HepG2 (cell line): Measurements from ENCODE around the gene CD86. TPM values are rescaled to one million over a fixed set of nuclear protein-coding genes. Genes with fewer than 3 reads are reported as not detected.

ENCODE experiments used
- ATAC-seq: fragments of 200-7000 bp; cut with Tn5 transposase; 3 replicates; pipeline ENCODE4 v1.9.1; 2020; ENCODE audit warnings: mild to moderate bottlenecking, moderate library complexity
- BruUV-seq: library from RNA; stranded (reverse); fragments of 400-500 nt; replicated peaks from 2 replicates; lab custom pipeline; 2021; lab: Mats Ljungman, UMichigan
- CTCF ChIA-PET: fragments of 300-600 bp; formaldehyde crosslinking; extraction: SDS; loops from one replicate; lab custom pipeline; 2021; ENCODE audit warnings: low total read pairs, inconsistent platforms, low intra/inter-chr PET ratio; lab: Yijun Ruan, JAX
- POLR2A ChIA-PET: fragments of 350-600 bp; sonication (Branson Sonifier 250); formaldehyde crosslinking; loops from one replicate; lab custom pipeline; 2020; ENCODE audit warnings: antibody characterized with exemption, inconsistent platforms; lab: Yijun Ruan, JAX
- DNase-seq: peaks from one replicate; pipeline ENCODE4 v3.0.0-alpha.2; 2015; ENCODE audit warnings: low spot score
- FAIRE-seq: peaks from 3 replicates; lab custom pipeline; 2011; peaks lifted over from hg19 to GRCh38; lab: Jason Lieb, UNC
- H2AFZ ChIP-seq: one replicate; pipeline ENCODE4 v1.6.1; 2011; ENCODE audit warnings: low read length, inconsistent platforms
- H3K27ac ChIP-seq: fragments of 300-600 bp; 3 replicates; pipeline ENCODE4 v1.8.0; 2011; ENCODE audit warnings: mixed run types, mild to moderate bottlenecking, mixed read lengths, low read length, inconsistent platforms; ENCODE audit not compliant: insufficient read depth; ENCODE audit errors: extremely low read length
- H3K27me3 ChIP-seq, 2 experiments: fragments of 200-600 bp in 1 of 2; 2 replicates in 1 of 2; 3 replicates in 1 of 2; pipeline versions ENCODE4 v1.6.0 to v1.8.0; 2011; ENCODE audit warnings: low read length in 2 of 2, mild to moderate bottlenecking in 2 of 2, moderate library complexity in 2 of 2, inconsistent platforms in 1 of 2; ENCODE audit not compliant: insufficient read depth in 2 of 2, control insufficient read depth in 1 of 2
- H3K36me3 ChIP-seq, 2 experiments: fragments of 200-600 bp in 1 of 2; replicated peaks in 1 of 2; 2 replicates in 1 of 2; 3 replicates in 1 of 2; pipeline versions ENCODE4 v1.5.1 to v1.8.0; 2011; ENCODE audit warnings: low read length in 2 of 2, inconsistent platforms in 1 of 2; ENCODE audit not compliant: insufficient read depth in 2 of 2, control insufficient read depth in 1 of 2
- H3K4me1 ChIP-seq: 2 replicates; pipeline ENCODE4 v1.5.1; 2012; ENCODE audit warnings: low read length, inconsistent platforms; ENCODE audit not compliant: insufficient read depth
- H3K4me2 ChIP-seq: 2 replicates; pipeline ENCODE4 v1.6.0; 2011; ENCODE audit warnings: low read depth, low read length, inconsistent platforms
- H3K4me3 ChIP-seq, 3 experiments: fragments of 200-600 bp in 1 of 3; sonication (generic), shearing (Covaris generic) in 1 of 3; replicated peaks in 1 of 3; 2 replicates each; pipeline ENCODE4 v1.5.1; 2011 to 2016; ENCODE audit warnings: low read length in 3 of 3, inconsistent platforms in 2 of 3, low read depth in 2 of 3, mild to moderate bottlenecking in 2 of 3, control low read depth in 1 of 3, mixed read lengths in 1 of 3; ENCODE audit not compliant: insufficient read depth in 1 of 3
- H3K79me2 ChIP-seq: one replicate; pipeline ENCODE4 v1.6.1; 2011; ENCODE audit warnings: low read length, inconsistent platforms; ENCODE audit not compliant: insufficient read depth
- H3K9ac ChIP-seq: 2 replicates; pipeline ENCODE4 v1.6.0; 2011; ENCODE audit warnings: mild to moderate bottlenecking, low read depth, low read length, inconsistent platforms; ENCODE audit not compliant: insufficient read depth
- H3K9me3 ChIP-seq: 2 replicates; pipeline ENCODE4 v1.5.1; 2012; ENCODE audit warnings: mild to moderate bottlenecking, low read length
- H4K20me1 ChIP-seq: 2 replicates; pipeline ENCODE4 v1.6.0; 2011; ENCODE audit warnings: inconsistent platforms, mild to moderate bottlenecking, low read length, moderate library complexity; ENCODE audit not compliant: insufficient read depth
- ATF4 ChIP-seq, 2 experiments: fragments of 450-650 bp in 1 of 2; sonication (generic) in 1 of 2; formaldehyde crosslinking; IDR thresholded peaks; 2 replicates each; pipeline versions ENCODE4 v1.5.0 to v1.8.0; 2020 to 2022; ENCODE audit warnings: mild to moderate bottlenecking in 1 of 2, missing genetic modification reagents in 1 of 2
- FOSL1 ChIP-seq: sonication (generic); formaldehyde crosslinking; IDR thresholded peaks from 2 replicates; pipeline ENCODE4 v1.9.0; 2021; ENCODE audit warnings: missing genetic modification reagents, borderline replicate concordance
- FOSL2 ChIP-seq: sonication (generic); formaldehyde crosslinking; IDR thresholded peaks from 2 replicates; pipeline ENCODE4 v1.4.0; 2020; ENCODE audit warnings: missing genetic modification reagents
- KLF16 ChIP-seq, 2 experiments: sonication (generic) in 1 of 2; formaldehyde crosslinking in 1 of 2; IDR thresholded peaks; 2 replicates each; pipeline versions ENCODE4 v1.6.1 to v1.8.0; 2016 to 2023; ENCODE audit warnings: missing genetic modification reagents in 2 of 2, missing compliant biosample characterization in 1 of 2
- SP2 ChIP-seq: sonication (generic); formaldehyde crosslinking; IDR thresholded peaks from 2 replicates; pipeline ENCODE4 v1.5.1; 2020; ENCODE audit warnings: mild to moderate bottlenecking, missing genetic modification reagents
- THAP11 ChIP-seq: IDR thresholded peaks from 2 replicates; pipeline ENCODE4 v1.6.1; 2016; ENCODE audit warnings: missing biosample characterization, missing genetic modification reagents
- ZNF224 ChIP-seq: sonication (generic); formaldehyde crosslinking; IDR thresholded peaks from 2 replicates; pipeline ENCODE4 v1.5.0; 2020; ENCODE audit warnings: mild to moderate bottlenecking, missing genetic modification reagents
- ZNF343 ChIP-seq: sonication (generic); formaldehyde crosslinking; IDR thresholded peaks from 2 replicates; pipeline ENCODE4 v1.4.0; 2020; ENCODE audit warnings: mild to moderate bottlenecking, missing genetic modification reagents
- ZSCAN29 ChIP-seq: sonication (generic); formaldehyde crosslinking; conservative IDR thresholded peaks from 2 replicates; pipeline ENCODE4 v1.4.0; 2020; ENCODE audit warnings: mild to moderate bottlenecking, missing genetic modification reagents
- WGBS: methylation state at CpG from one replicate; pipeline ENCODE4 v1.1.6; 2017; ENCODE audit warnings: low lambda C conversion rate; 5-methylcytosine and 5-hydroxymethylcytosine counted together
- in situ Hi-C: cut with HindIII; loops from 2 replicates; pipeline ENCODE4 v1.10.0; 2017; ENCODE audit warnings: low pct_unique_long_range_greater_than_20kb; ENCODE audit not compliant: extremely low pct_ligation_motif_present
- intact Hi-C: fragments of 100-400 bp; cut with micrococcal nuclease; formaldehyde crosslinking; loops from one replicate; pipeline ENCODE4 v1.10.0; 2022; ENCODE audit not compliant: unreplicated experiment
- polyA plus RNA-seq, 8 experiments: library from polyadenylated mRNA; depleted of rRNA in 3 of 8; stranded (reverse) in 7 of 8; unstranded in 1 of 8; fragments of >200 nt; fragmentation: Illumina TruSeq in 4 of 8; extraction: Trizol in 4 of 8; gene quantifications; 2 replicates each; pipeline versions ENCODE4 v1.2.1 to v1.2.3, GENCODE V29; 2011 to 2016; ENCODE audit warnings: low read depth in 4 of 8, missing spikeins in 1 of 8, mixed read lengths in 1 of 8; ENCODE audit not compliant: insufficient read depth in 1 of 8
- total RNA-seq, 5 experiments: library from RNA; depleted of rRNA; stranded (reverse); fragments of >200 nt; fragmentation: Illumina TruSeq; extraction: Trizol; gene quantifications; 2 replicates each; pipeline ENCODE4 v1.2.3, GENCODE V29; 2016; ENCODE audit warnings: low read depth in 1 of 5
- TF ChIP-seq, protein P1 (sequence below): sonication (generic); formaldehyde crosslinking; IDR thresholded peaks from 2 replicates; pipeline ENCODE4 v1.5.0; 2020; ENCODE audit warnings: mild to moderate bottlenecking, missing genetic modification reagents, borderline replicate concordance
- TF ChIP-seq, protein P2 (sequence below): sonication (generic); formaldehyde crosslinking; IDR thresholded peaks from 2 replicates; pipeline ENCODE4 v1.5.0; 2020; ENCODE audit warnings: mild to moderate bottlenecking, missing genetic modification reagents, moderate library complexity
- TF ChIP-seq, protein P3 (sequence below): sonication (generic); formaldehyde crosslinking; IDR thresholded peaks from 2 replicates; pipeline ENCODE4 v1.5.0; 2020; ENCODE audit warnings: missing genetic modification reagents, mild to moderate bottlenecking, borderline replicate concordance

CD86 gene
- total and polyA plus RNA-seq, 2 of the 13 experiments (the other 11 are each of a cell fraction or from before 2014, with no cell fraction given): not detected

DNA sequence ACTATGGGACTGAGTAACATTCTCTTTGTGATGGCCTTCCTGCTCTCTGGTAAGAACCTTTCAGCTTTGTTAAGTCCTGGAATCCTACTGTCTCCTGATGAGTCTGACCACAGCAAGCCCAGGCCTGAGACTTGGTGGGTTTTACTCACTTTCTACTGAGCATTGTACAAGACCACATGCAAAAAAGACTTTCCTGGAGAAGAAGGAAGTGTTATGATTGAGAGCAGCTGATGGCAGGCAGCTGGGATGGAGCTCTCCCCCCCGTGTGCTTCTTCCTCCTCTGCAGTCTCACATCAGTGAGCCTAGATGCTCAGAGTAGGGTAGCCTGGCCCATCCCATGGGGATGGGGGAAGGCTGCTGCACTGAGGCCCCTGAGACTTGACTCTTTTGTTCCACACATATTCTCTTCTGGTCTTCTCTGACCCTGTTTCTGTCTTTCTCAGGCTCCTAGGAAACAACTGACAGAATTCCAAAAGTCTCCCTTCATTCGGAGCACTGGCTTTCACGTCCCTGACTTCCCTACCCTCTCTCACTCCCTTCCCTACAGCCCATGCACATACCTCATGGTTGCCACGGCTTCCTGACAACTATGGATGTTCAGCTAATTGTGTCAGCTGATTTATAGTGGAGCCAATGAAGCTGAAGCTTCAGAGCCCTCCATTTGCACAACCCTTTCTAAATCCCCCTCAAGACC, 36.6 kb downstream of the CD86 start:
- ChIA-PET POLR2A (no interaction called here), CTCF (no interaction called here)
- H3K27me3 ChIP-seq: peaks cover 3 to 11% of the 10 kb centered on the region in 2 experiments; a peak in 4 of 5 replicates
- DNase-seq (no peak), ATAC-seq (no peak), FAIRE-seq (no peak)
- no peak overlapping the region for H3K9ac ChIP-seq
- H3K79me2 ChIP-seq: no peaks in the 10 kb centered on the region
- BruUV-seq: no TSS peak
- no peaks in the 10 kb centered on the region for H4K20me1 ChIP-seq
- no peaks in the 10 kb centered on the region for H3K9me3 ChIP-seq
- H3K4me1 ChIP-seq: no peaks in the 10 kb centered on the region
- H3K36me3 ChIP-seq: no peaks in the 10 kb centered on the region
- no peak overlapping the region for H2AFZ ChIP-seq
- in situ Hi-C loops: no loop called here
- no peak overlapping the region for H3K4me2 ChIP-seq
- 30% methylated on average over 4 of the region's 4 CpGs for WGBS
- H3K27ac ChIP-seq: no peak overlapping the region
- no peak overlapping the region for H3K4me3 ChIP-seq
- intact Hi-C loops: loop anchor here (2.0 kb wide), 1 partner anchor 545 kb away; no protein-coding TSS in a partner anchor
- TF ChIP-seq ZNF224 (CRISPR knock-in tag) (no peak), SP2 (CRISPR knock-in tag) (no peak), FOSL2 (CRISPR knock-in tag) (no peak), ZNF343 (CRISPR knock-in tag) (no peak), THAP11 (no peak), ATF4 (CRISPR knock-in tag; IDR thresholded peaks at IDR 0.05) (no peak), KLF16 (CRISPR knock-in tag; IDR thresholded peaks at IDR 0.05) (no peak), ZSCAN29 (CRISPR knock-in tag) (no peak), FOSL1 (no peak)
- TF ChIP-seq, protein P1, sequence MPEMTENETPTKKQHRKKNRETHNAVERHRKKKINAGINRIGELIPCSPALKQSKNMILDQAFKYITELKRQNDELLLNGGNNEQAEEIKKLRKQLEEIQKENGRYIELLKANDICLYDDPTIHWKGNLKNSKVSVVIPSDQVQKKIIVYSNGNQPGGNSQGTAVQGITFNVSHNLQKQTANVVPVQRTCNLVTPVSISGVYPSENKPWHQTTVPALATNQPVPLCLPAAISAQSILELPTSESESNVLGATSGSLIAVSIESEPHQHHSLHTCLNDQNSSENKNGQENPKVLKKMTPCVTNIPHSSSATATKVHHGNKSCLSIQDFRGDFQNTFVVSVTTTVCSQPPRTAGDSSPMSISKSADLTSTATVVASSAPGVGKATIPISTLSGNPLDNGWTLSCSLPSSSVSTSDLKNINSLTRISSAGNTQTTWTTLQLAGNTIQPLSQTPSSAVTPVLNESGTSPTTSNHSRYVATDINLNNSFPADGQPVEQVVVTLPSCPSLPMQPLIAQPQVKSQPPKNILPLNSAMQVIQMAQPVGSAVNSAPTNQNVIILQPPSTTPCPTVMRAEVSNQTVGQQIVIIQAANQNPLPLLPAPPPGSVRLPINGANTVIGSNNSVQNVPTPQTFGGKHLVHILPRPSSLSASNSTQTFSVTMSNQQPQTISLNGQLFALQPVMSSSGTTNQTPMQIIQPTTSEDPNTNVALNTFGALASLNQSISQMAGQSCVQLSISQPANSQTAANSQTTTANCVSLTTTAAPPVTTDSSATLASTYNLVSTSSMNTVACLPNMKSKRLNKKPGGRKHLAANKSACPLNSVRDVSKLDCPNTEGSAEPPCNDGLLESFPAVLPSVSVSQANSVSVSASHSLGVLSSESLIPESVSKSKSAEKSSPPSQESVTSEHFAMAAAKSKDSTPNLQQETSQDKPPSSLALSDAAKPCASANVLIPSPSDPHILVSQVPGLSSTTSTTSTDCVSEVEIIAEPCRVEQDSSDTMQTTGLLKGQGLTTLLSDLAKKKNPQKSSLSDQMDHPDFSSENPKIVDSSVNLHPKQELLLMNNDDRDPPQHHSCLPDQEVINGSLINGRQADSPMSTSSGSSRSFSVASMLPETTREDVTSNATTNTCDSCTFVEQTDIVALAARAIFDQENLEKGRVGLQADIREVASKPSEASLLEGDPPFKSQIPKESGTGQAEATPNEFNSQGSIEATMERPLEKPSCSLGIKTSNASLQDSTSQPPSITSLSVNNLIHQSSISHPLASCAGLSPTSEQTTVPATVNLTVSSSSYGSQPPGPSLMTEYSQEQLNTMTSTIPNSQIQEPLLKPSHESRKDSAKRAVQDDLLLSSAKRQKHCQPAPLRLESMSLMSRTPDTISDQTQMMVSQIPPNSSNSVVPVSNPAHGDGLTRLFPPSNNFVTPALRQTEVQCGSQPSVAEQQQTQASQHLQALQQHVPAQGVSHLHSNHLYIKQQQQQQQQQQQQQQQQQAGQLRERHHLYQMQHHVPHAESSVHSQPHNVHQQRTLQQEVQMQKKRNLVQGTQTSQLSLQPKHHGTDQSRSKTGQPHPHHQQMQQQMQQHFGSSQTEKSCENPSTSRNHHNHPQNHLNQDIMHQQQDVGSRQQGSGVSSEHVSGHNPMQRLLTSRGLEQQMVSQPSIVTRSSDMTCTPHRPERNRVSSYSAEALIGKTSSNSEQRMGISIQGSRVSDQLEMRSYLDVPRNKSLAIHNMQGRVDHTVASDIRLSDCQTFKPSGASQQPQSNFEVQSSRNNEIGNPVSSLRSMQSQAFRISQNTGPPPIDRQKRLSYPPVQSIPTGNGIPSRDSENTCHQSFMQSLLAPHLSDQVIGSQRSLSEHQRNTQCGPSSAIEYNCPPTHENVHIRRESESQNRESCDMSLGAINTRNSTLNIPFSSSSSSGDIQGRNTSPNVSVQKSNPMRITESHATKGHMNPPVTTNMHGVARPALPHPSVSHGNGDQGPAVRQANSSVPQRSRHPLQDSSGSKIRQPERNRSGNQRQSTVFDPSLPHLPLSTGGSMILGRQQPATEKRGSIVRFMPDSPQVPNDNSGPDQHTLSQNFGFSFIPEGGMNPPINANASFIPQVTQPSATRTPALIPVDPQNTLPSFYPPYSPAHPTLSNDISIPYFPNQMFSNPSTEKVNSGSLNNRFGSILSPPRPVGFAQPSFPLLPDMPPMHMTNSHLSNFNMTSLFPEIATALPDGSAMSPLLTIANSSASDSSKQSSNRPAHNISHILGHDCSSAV (CRISPR knock-in tag): no peak
- TF ChIP-seq, protein P2, sequence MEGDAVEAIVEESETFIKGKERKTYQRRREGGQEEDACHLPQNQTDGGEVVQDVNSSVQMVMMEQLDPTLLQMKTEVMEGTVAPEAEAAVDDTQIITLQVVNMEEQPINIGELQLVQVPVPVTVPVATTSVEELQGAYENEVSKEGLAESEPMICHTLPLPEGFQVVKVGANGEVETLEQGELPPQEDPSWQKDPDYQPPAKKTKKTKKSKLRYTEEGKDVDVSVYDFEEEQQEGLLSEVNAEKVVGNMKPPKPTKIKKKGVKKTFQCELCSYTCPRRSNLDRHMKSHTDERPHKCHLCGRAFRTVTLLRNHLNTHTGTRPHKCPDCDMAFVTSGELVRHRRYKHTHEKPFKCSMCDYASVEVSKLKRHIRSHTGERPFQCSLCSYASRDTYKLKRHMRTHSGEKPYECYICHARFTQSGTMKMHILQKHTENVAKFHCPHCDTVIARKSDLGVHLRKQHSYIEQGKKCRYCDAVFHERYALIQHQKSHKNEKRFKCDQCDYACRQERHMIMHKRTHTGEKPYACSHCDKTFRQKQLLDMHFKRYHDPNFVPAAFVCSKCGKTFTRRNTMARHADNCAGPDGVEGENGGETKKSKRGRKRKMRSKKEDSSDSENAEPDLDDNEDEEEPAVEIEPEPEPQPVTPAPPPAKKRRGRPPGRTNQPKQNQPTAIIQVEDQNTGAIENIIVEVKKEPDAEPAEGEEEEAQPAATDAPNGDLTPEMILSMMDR (CRISPR knock-in tag): no peak
- TF ChIP-seq, protein P3, sequence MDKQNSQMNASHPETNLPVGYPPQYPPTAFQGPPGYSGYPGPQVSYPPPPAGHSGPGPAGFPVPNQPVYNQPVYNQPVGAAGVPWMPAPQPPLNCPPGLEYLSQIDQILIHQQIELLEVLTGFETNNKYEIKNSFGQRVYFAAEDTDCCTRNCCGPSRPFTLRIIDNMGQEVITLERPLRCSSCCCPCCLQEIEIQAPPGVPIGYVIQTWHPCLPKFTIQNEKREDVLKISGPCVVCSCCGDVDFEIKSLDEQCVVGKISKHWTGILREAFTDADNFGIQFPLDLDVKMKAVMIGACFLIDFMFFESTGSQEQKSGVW (CRISPR knock-in tag): no peak
